Body of pancreas (tissue), 4 donors: ENCODE measurements around the gene FLOT1.

Source experiments
- POLR2A ChIP-seq, 3 donors: fragments of 450-650 bp; IDR thresholded peaks; one replicate each; pipeline ENCODE4 v1.6.1; 2016; ENCODE audit warnings: antibody characterized with exemption in 3 of 3, mild to moderate bottlenecking in 2 of 3
- TF ChIP-seq, protein P1 (sequence below), 7 experiments: fragments of 450-650 bp in 4 of 7; fragments of 200-600 bp in 3 of 7; sonication (generic) in 3 of 7; IDR thresholded peaks; one replicate each; pipeline ENCODE4 v1.5.1; 2016 to 2019; ENCODE audit warnings: antibody characterized with exemption in 7 of 7

DNA sequence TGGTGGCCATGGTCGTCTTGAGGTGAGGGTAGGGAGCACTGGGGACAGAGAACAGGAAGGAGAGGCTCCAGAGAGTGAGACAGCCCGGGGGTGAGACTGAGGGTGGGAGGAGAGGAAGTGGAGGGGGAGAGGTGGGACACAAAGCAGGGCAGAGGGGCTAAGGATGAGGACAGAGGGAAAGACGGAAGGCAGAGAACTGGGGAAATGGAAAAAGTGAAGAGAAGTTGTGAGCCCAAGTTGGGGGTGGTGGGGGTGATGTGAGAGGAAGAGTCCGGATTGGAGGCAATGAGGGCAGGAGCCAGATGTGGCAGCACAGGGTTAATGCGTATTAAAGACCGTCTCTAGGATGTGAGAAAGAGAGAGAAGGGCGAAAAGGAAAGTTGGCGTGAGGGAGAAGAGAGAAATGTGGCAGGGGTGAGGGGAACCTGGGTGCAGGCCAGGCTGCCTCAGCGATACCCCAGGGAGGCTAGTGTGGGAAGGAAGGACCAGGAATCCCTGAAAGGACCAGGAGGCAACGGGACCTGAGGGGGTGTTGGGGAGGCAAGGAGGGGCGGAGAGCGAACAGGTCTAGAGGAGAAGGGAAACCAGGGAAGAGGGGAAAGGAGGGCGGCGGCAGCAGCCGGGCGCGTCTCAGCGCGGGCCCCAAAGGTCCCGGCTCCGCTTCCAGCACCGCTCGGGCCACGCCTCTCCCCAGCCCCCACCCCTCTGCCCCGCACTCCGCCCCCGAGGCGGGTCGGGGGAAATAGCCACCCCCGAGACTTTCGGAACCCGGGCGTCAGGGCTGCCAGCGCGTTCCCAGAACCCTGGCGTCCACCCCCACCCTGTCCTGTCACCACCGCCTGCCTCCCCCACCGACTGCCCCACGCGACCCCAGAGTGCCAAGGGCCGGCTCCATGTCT lies 56.2 kb downstream of the FLOT1 start, which contains the start of gene PPP1R18:
- TF ChIP-seq, protein P1, sequence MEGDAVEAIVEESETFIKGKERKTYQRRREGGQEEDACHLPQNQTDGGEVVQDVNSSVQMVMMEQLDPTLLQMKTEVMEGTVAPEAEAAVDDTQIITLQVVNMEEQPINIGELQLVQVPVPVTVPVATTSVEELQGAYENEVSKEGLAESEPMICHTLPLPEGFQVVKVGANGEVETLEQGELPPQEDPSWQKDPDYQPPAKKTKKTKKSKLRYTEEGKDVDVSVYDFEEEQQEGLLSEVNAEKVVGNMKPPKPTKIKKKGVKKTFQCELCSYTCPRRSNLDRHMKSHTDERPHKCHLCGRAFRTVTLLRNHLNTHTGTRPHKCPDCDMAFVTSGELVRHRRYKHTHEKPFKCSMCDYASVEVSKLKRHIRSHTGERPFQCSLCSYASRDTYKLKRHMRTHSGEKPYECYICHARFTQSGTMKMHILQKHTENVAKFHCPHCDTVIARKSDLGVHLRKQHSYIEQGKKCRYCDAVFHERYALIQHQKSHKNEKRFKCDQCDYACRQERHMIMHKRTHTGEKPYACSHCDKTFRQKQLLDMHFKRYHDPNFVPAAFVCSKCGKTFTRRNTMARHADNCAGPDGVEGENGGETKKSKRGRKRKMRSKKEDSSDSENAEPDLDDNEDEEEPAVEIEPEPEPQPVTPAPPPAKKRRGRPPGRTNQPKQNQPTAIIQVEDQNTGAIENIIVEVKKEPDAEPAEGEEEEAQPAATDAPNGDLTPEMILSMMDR (IDR thresholded peaks at IDR 0.05) = no peak
- peak in 1 of 3 donors; percentile 68 for TF ChIP-seq POLR2A (IDR thresholded peaks at IDR 0.05)
